IPS-11a (cell line): Measurements from ENCODE around the gene DENND4C.
"Not testable (repeated sequence)": the region's sequence is repeated elsewhere in the genome, so short reads cannot be mapped to it uniquely, and the experiment has no call there.

Experiments used
- H3K4me3 ChIP-seq: one replicate; pipeline ENCODE4 v1.5.1; 2013; ENCODE audit warnings: low read depth, low read length, control low read depth

The DENND4C gene

DNA sequence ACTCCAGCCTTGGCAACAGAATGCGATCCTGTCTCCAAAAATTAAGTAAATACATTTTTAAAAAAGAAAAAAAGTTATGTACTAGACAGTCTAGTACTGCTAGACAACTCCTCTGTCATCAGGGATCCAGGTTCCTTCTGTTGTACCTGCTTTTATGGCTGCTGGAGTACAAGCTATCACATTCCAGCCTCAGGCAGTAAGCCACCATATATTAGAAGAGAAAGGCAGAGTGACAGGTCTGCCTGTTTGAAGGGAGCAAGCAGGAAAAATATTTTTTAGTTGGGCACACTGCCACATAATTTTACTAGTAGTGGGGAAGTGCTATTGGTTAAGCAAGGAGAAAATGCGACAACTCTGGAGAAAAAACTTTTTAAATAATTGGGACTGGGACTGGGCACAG is 138.6 kb downstream of the DENND4C start:
- no peak overlapping the region for H3K4me3 ChIP-seq

DNA sequence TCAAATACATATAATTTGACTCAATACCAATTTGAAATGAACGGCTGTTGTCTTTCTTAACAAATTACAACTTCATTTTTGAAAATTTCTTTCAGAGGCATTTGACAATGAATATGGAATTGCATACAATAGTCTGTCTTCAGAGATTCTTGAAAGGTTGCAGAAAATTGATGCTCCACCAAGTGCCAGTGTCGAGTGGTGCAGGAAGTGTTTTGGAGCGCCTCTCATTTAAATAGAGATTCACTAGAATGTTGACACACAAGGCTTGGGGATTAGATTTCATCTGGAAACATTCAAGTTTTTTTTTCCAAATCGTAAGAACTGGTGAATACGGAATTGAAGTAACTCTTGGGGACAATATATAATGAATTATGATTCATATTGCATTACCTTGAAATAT is 141.4 kb downstream of the DENND4C start:
- H3K4me3 ChIP-seq = no peak overlapping the region

- H3K4me3 ChIP-seq = no peak overlapping the region
These were observed 142.1 kb downstream of the DENND4C start for GRCh38 chr9:19372567-19372966.

GRCh38 chr9:19373527-19373926 is 143.0 kb downstream of the DENND4C start:
- no peak overlapping the region for H3K4me3 ChIP-seq

DNA sequence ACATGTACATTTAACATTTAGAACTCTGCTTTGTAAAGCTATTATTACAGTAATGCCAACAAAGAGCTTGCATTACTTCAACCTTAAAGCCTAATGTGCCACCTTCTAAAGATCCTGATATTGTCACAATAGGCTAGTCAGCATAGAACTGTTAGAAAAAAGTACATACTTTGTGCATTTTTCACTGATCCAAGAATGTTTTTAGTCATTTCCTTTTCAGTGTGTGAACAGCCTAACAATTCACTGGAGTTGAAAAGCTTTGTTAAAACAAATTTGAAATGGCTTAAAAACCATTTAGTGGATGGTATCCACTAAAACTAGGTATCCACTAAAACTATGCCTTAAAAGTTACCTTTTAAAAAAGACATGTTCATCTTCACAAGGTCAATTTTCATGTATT is 145.0 kb downstream of the DENND4C start:
- H3K4me3 ChIP-seq = no peak overlapping the region

GRCh38 chr9:19376931-19377330 is 146.4 kb downstream of the DENND4C start:
- no peak overlapping the region for H3K4me3 ChIP-seq

- H3K4me3 ChIP-seq = peak overlapping the region; percentile 8
These were observed 147.7 kb downstream of the DENND4C start for GRCh38 chr9:19378164-19378563.

- peak overlapping the region; percentile 98 for H3K4me3 ChIP-seq
These were observed 148.2 kb downstream of the DENND4C start for GRCh38 chr9:19378647-19379046.

DNA sequence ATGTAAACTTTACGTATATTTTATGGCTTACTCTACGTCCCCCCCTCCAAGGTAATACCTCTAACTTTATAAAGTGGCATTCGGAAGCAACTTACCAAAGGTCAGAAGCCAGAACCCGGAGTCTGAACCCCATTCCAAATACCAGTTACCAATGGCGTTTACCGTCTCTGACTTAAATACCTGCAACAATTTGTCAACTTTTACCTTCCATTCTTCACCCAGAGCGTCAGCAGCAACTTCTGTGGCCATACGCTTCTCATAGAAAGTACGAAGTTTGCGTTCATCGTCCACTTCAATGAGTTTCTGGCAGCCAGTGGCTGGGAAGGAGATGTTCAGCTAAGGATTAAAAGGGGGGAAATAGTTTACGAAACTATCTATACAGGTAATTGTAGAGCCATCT is 148.8 kb downstream of the DENND4C start:
- peak overlapping the region; percentile 98 for H3K4me3 ChIP-seq

DNA sequence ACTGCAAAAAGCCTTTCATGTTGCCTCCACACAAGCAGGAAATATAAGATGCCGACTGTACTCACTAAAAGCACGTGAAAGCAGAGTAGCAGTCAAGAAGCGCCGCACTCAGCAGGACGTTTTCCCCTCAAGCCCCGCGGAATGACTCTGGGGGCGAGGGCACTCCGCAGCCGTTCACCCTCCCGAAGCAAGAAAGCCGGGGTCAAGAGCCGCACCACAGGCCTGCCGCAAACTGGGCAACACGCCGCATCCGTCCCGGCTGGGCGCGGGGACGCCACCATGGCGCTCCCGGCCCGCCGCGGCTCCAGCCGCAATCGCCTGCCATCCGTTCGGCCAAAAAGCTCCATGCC is 149.2 kb downstream of the DENND4C start:
- H3K4me3 ChIP-seq = peak overlapping the region; percentile 98

GRCh38 chr9:19380826-19381075 is 150.3 kb downstream of the DENND4C start:
- H3K4me3 ChIP-seq = peak overlapping the region; percentile 98

DNA sequence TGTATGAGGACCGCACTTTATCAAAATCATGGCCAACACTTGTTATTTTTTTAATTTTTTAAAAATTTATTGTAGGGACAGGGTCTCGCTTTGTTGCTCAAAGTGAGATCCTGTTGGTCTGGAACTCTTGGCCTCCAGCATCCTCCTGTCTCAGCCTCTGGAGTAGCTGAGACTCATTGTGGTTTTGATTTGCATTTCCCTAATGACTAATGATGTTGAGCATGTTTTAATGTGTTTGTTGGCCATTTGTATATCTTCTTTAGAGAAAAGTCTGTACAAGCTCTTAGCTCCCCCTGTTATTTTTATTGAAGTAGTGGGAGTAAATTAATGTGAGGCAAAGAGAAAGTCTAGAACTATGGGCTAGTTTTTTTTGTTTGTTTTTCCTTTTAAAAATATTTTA is 151.2 kb downstream of the DENND4C start:
- no peak overlapping the region for H3K4me3 ChIP-seq

GRCh38 chr9:19385212-19385611 is 154.7 kb downstream of the DENND4C start:
- H3K4me3 ChIP-seq = not testable (repeated sequence)

GRCh38 chr9:19385786-19386501 is 155.5 kb downstream of the DENND4C start:
- no peak overlapping the region for H3K4me3 ChIP-seq

DNA sequence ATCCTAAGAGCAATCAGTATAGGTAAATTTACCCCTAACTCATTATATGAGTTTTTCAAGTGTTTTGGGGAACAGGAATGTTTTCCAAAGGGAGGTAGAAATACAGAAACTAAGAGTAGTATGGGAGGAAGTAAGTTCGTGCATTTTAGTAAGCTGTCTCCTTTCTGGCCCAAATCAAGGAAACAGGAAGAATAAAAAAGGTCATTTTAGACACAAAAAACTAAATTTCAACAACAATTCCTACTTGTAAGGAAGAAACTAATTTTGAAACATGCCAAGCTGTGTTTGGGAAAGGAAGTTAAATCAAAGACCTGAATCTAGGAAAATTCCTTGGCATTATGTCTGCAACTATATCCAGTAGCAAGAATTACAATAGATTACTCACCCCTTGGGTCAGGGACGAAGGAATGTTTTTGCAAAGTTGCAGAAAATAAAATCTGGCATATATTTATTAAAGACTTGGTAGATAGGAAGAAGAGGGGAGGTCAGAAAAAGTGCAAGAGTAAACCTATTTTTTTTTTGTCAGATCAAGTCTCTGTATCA is 156.1 kb downstream of the DENND4C start:
- no peak overlapping the region for H3K4me3 ChIP-seq

DNA sequence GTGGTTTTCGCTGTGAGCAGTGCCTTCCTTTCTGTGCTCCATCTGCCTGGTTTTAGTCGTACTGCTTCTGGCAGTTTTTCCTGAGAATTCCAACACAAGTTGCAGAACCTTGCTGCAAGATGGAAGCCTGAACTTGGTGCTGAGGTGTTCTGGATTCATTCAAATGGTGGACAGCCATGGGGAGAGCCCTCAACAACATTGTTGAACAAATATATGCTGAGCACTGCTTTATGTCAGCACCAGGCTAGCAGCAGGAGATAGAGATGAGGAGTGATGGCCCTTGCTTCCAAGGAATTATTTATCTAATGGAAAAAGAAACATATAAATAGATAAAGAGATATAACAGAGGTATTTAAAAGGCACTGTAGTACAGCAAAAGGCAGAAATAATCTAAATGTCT is 156.8 kb downstream of the DENND4C start:
- no peak overlapping the region for H3K4me3 ChIP-seq

DNA sequence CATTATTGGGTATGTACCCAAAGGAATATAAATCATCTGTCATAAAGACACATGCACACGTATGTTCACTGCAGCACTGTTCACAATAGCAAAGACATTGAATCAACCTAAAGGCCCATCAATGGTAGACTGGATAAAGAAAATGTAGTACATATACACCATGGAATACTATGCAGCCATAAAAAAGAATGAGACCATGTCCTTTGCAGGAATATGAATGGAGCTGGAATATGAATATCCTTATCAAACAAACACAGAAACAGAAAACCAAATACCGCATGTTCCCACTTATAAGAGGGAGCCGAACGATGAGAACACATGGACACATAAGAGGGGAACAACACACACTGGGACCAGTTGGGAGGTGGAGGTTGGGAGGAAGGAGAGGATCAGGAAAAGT is 159.0 kb downstream of the DENND4C start:
- H3K4me3 ChIP-seq = not testable (repeated sequence)

GRCh38 chr9:19397845-19398244 is 167.4 kb downstream of the DENND4C start:
- H3K4me3 ChIP-seq = no peak overlapping the region

DNA sequence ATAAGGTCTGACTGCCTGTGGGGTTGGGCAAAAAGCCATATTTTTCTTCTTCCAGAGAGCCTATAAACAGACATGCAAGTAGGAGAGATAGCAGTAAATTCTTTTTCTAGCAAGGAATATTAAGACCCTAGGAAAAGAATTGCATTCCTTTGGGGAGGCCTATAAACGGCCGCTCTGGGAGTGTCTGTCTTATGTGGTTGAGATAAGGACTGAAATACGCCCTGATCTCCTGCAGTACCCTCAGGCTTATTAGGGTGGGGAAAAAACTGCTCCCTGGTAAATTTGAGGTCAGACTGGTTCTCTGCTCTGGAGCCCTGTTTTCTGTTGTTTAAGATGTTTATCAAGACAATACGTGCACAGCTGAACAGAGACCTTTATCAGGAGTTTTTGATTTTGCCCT is 172.7 kb downstream of the DENND4C start:
- H3K4me3 ChIP-seq = not testable (repeated sequence)

GRCh38 chr9:19404283-19405075 is 174.0 kb downstream of the DENND4C start:
- H3K4me3 ChIP-seq = no peak overlapping the region

DNA sequence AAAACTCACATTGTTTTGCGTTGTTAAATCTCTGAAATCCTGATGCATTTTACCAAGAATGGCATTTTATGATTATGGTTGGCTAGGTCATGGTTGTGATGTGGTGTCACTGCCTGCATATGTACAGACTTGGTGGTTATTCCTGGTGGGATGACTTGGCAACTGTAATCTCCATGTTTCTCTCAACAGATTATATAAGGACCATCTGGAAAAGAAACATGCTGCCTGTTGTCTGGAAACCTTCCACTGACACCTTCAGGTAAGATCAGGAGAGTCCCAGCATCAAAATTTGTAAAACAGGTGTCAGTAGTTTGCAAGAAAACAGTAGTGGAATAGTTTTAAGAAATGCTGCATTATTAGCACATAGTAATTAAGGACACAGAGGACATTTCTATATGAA is 175.3 kb downstream of the DENND4C start:
- no peak overlapping the region for H3K4me3 ChIP-seq

DNA sequence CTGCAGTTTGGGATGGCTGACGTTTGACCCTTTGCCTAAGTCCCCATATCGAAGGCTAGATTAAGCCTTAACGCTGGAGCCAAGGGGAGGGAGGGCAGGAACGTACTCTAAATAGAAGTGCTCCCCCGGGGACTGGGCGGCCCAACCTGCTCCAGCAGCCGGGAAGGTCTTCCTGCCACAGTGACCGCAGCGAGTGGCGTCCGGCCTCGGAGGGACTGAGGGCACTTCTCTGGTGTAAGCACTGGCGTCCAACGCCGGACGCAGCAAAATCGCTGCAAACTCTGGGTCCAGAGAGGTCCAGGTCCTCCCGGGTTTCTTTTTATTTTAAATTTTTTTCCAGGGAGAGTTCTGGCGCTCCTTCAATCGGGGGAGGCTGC is 177.8 kb downstream of the DENND4C start:
- H3K4me3 ChIP-seq = no peak overlapping the region
